ENCODE measurements around the gene PDXDC1. TPM values are rescaled to one million over a fixed set of nuclear protein-coding genes. Genes with fewer than 3 reads are reported as not detected.
"Not testable (repeated sequence)": the region's sequence is repeated elsewhere in the genome, so short reads cannot be mapped to it uniquely, and the experiment has no call there.

PDXDC1 gene
- total RNA-seq, 1 donor from 2014 or later, result 58.5 TPM

GRCh38 chr16:14982521-14982920 is 7.7 kb downstream of the PDXDC1 start:
- not testable (repeated sequence) for H3K27ac ChIP-seq; DNase-seq (ENCODE audit: low spot score in 2 of 2)

GRCh38 chr16:14988092-14988491 is 13.3 kb downstream of the PDXDC1 start:
- intact Hi-C loops (cut with DNase I); H3K4me1 ChIP-seq; H3K27ac ChIP-seq; H3K4me3 ChIP-seq; H3K27me3 ChIP-seq; DNase-seq (ENCODE audit: low spot score in 2 of 2); H3K9me3 ChIP-seq: not testable (repeated sequence)
- H3K36me3 ChIP-seq, result peaks cover 0 to 34% of the 10 kb centered on the region in 2 donors

More at GRCh38 chr16:14982521-14982920, 7.7 kb downstream of the PDXDC1 start:
- H3K27me3 ChIP-seq; intact Hi-C loops (cut with DNase I); H3K9me3 ChIP-seq; H3K4me3 ChIP-seq; H3K4me1 ChIP-seq: not testable (repeated sequence)
- peaks cover 0 to 18% of the 10 kb centered on the region in 2 donors for H3K36me3 ChIP-seq

GRCh38 chr16:14988661-14989191 is 13.9 kb downstream of the PDXDC1 start:
- H3K4me1 ChIP-seq; H3K9me3 ChIP-seq; H3K27ac ChIP-seq; intact Hi-C loops (cut with DNase I); DNase-seq (ENCODE audit: low spot score in 2 of 2); H3K4me3 ChIP-seq; H3K27me3 ChIP-seq: not testable (repeated sequence)
- peaks cover 0 to 34% of the 10 kb centered on the region in 2 donors for H3K36me3 ChIP-seq

GRCh38 chr16:14989291-14990281 is 14.8 kb downstream of the PDXDC1 start:
- intact Hi-C loops (cut with DNase I); H3K27me3 ChIP-seq; H3K27ac ChIP-seq; H3K9me3 ChIP-seq; H3K4me1 ChIP-seq; H3K4me3 ChIP-seq; DNase-seq (ENCODE audit: low spot score in 2 of 2): not testable (repeated sequence)
- peaks cover 0 to 33% of the 10 kb centered on the region in 2 donors for H3K36me3 ChIP-seq

- intact Hi-C loops (cut with DNase I), result not testable (repeated sequence)
Measured at GRCh38 chr16:14993277-14994151, 18.7 kb downstream of the PDXDC1 start.

GRCh38 chr16:14996702-14997101 is 21.9 kb downstream of the PDXDC1 start:
- DNase-seq (ENCODE audit: low spot score in 2 of 2); H3K9me3 ChIP-seq; H3K27me3 ChIP-seq; H3K4me3 ChIP-seq; H3K27ac ChIP-seq; H3K4me1 ChIP-seq; intact Hi-C loops (cut with DNase I): not testable (repeated sequence)
- H3K36me3 ChIP-seq, result peaks cover 10 to 24% of the 10 kb centered on the region in 2 donors

More at GRCh38 chr16:14993277-14994151, 18.7 kb downstream of the PDXDC1 start:
- DNase-seq (ENCODE audit: low spot score in 2 of 2); H3K4me3 ChIP-seq; H3K27ac ChIP-seq; H3K4me1 ChIP-seq; H3K27me3 ChIP-seq; H3K9me3 ChIP-seq: not testable (repeated sequence)
- peaks cover 4 to 18% of the 10 kb centered on the region in 2 donors for H3K36me3 ChIP-seq

- H3K4me3 ChIP-seq; intact Hi-C loops (cut with DNase I); H3K4me1 ChIP-seq; DNase-seq (ENCODE audit: low spot score in 2 of 2); H3K27ac ChIP-seq; H3K27me3 ChIP-seq; H3K9me3 ChIP-seq: not testable (repeated sequence)
- H3K36me3 ChIP-seq, result peaks cover 11 to 24% of the 10 kb centered on the region in 2 donors
Measured at GRCh38 chr16:14998300-14998699, 23.5 kb downstream of the PDXDC1 start.

GRCh38 chr16:14999845-15000244 is 25.0 kb downstream of the PDXDC1 start:
- H3K4me3 ChIP-seq; H3K9me3 ChIP-seq; DNase-seq (ENCODE audit: low spot score in 2 of 2); H3K27me3 ChIP-seq; H3K27ac ChIP-seq; intact Hi-C loops (cut with DNase I); H3K4me1 ChIP-seq: not testable (repeated sequence)
- peaks cover 13 to 31% of the 10 kb centered on the region in 2 donors for H3K36me3 ChIP-seq

GRCh38 chr16:15002448-15002847 is 27.6 kb downstream of the PDXDC1 start:
- H3K4me1 ChIP-seq; H3K9me3 ChIP-seq; intact Hi-C loops (cut with DNase I); DNase-seq (ENCODE audit: low spot score in 2 of 2); H3K27me3 ChIP-seq; H3K4me3 ChIP-seq; H3K27ac ChIP-seq: not testable (repeated sequence)
- peaks cover 13 to 35% of the 10 kb centered on the region in 2 donors for H3K36me3 ChIP-seq

- peaks cover 12 to 27% of the 10 kb centered on the region in 2 donors for H3K36me3 ChIP-seq
- H3K27me3 ChIP-seq; H3K4me1 ChIP-seq; intact Hi-C loops (cut with DNase I); H3K27ac ChIP-seq; H3K4me3 ChIP-seq; DNase-seq (ENCODE audit: low spot score in 2 of 2); H3K9me3 ChIP-seq: not testable (repeated sequence)
Measured at GRCh38 chr16:15005357-15006132, 30.7 kb downstream of the PDXDC1 start.

- H3K36me3 ChIP-seq, result peaks cover 9 to 21% of the 10 kb centered on the region in 2 donors
Measured at GRCh38 chr16:15008647-15009046, 33.8 kb downstream of the PDXDC1 start.

GRCh38 chr16:15012941-15013340 is 38.1 kb downstream of the PDXDC1 start:
- H3K9me3 ChIP-seq; H3K27ac ChIP-seq; H3K27me3 ChIP-seq; DNase-seq (ENCODE audit: low spot score in 2 of 2); H3K4me3 ChIP-seq; intact Hi-C loops (cut with DNase I): not testable (repeated sequence)
- peaks cover 15 to 29% of the 10 kb centered on the region in 2 donors for H3K36me3 ChIP-seq
- H3K4me1 ChIP-seq, result peaks cover 0 to 21% of the 10 kb centered on the region in 2 donors

More at GRCh38 chr16:15008647-15009046, 33.8 kb downstream of the PDXDC1 start:
- DNase-seq (ENCODE audit: low spot score in 2 of 2); H3K9me3 ChIP-seq; H3K27ac ChIP-seq; intact Hi-C loops (cut with DNase I); H3K27me3 ChIP-seq; H3K4me1 ChIP-seq; H3K4me3 ChIP-seq: not testable (repeated sequence)

- Histone ChIP-seq H3K4me1 (peaks cover 0 to 21% of the 10 kb centered on the region in 2 donors), H3K36me3 (peaks cover 18 to 45% of the 10 kb centered on the region in 2 donors)
- intact Hi-C loops (cut with DNase I); H3K9me3 ChIP-seq; H3K27me3 ChIP-seq; H3K4me3 ChIP-seq; DNase-seq (ENCODE audit: low spot score in 2 of 2); H3K27ac ChIP-seq: not testable (repeated sequence)
Measured at GRCh38 chr16:15015671-15016070, 40.8 kb downstream of the PDXDC1 start.
